HEK293 (cell line): ENCODE results near the gene DPY19L2.
"Not testable (repeated sequence)": the region's sequence is repeated elsewhere in the genome, so short reads cannot be mapped to it uniquely, and the experiment has no call there.

ENCODE experiments used
- CTCF ChIA-PET: fragments of 350-600 bp; formaldehyde crosslinking; extraction: SDS; loops from one replicate; lab custom pipeline; 2021; ENCODE audit warnings: antibody characterized with exemption; lab: Yijun Ruan, JAX
- POLR2A ChIA-PET: fragments of 300-600 bp; formaldehyde crosslinking; extraction: SDS; loops from one replicate; lab custom pipeline; 2020; ENCODE audit warnings: antibody characterized with exemption, inconsistent platforms; lab: Yijun Ruan, JAX
- H3K27ac ChIP-seq: fragments of 200-500 bp; sonication (Bioruptor generic); 2 replicates; pipeline ENCODE4 v1.5.1; 2014; ENCODE audit warnings: low read depth, low read length, control low read depth, inconsistent platforms; ENCODE audit errors: extremely low read depth
- H3K36me3 ChIP-seq, 2 experiments: fragments of 200-500 bp in 1 of 2; sonication (Bioruptor generic) in 1 of 2; 1 replicate in 1 of 2; 2 replicates in 1 of 2; pipeline ENCODE4 v1.5.1; 2014 to 2017; ENCODE audit warnings: inconsistent platforms in 2 of 2, low read length in 2 of 2; ENCODE audit not compliant: control insufficient read depth in 2 of 2, insufficient read depth in 1 of 2
- H3K4me1 ChIP-seq: fragments of 200-500 bp; sonication (Bioruptor generic); 2 replicates; pipeline ENCODE4 v1.5.1; 2014; ENCODE audit warnings: mild to moderate bottlenecking, low read length, inconsistent platforms; ENCODE audit not compliant: control insufficient read depth, insufficient read depth
- H3K4me3 ChIP-seq: 2 replicates; pipeline ENCODE4 v1.5.1; 2011; ENCODE audit warnings: low read depth, mild to moderate bottlenecking, control low read depth, low read length, moderate library complexity
- H3K9me3 ChIP-seq: fragments of 200-500 bp; sonication (Bioruptor generic); 2 replicates; pipeline ENCODE4 v1.5.1; 2014; ENCODE audit warnings: low read depth, low read length, inconsistent platforms; ENCODE audit not compliant: control insufficient read depth, insufficient read depth
- ZNF670 ChIP-seq: fragments of 450-650 bp; formaldehyde crosslinking; IDR thresholded peaks from 2 replicates; pipeline ENCODE4 v1.5.1; 2016; ENCODE audit warnings: missing biosample characterization, missing genetic modification characterization, low read depth
- TF ChIP-seq, protein P1 (sequence below): IDR thresholded peaks from 2 replicates; pipeline ENCODE4 v1.6.1; 2011; ENCODE audit warnings: mild to moderate bottlenecking, low read depth, low read length, borderline replicate concordance
- TF ChIP-seq, protein P2 (sequence below): fragments of 450-650 bp; formaldehyde crosslinking; IDR thresholded peaks from 2 replicates; pipeline ENCODE4 v1.5.1; 2016; ENCODE audit warnings: missing biosample characterization, missing genetic modification characterization

Gene DPY19L2

DNA sequence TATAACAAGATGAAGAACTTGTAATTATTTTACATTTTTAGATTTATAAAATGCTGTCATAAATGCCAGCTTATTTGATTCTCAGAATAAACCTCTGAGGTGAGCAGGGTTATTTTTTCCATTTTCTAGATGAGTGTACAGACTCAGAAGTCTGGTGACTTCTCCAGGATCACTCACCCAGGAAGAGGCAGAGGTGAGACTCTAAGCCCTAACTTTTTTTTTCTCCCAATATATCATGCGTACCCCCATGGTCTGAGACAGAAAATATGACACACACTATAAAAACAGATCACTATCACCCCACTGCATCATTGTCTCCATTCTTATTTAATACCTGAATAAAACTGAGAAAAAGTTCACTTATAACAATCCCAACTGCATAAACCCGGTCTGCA lies 45.4 kb upstream of the DPY19L2 start:
- POLR2A ChIA-PET, H3K4me3 ChIP-seq, CTCF ChIA-PET, H3K36me3 ChIP-seq, H3K9me3 ChIP-seq, H3K4me1 ChIP-seq, H3K27ac ChIP-seq: not testable (repeated sequence)

DNA sequence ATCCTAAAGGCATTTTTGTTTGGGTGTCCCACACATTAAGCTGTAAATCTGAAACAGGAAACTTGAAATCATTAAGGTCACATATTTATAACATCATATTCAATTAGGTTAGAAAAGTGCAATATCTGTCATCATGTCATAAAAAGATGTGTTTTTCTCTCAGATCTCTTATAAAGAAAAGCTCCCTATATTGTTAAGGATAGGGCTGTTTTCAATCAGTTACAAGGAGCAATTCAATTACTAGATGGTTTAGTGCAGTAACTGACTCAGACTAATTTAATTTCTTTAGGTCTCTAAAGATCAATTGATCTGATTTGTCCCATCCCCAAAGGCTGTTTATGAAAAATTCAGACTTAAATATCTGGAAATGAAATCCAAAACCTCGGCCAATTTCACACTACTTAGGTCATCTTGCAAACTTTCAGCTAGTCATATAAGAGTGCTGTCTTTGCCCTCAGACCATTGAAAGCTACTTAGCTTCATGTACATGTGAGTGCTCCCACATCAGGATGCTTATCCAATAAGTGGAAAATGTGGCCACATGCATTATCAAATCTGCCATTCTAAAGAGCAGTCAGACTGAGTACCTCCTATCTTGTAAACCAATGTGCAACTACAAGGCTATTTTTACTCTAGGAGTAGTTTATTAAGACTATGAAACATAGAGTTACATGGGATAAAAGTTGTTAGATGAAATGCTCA lies 44.8 kb upstream of the DPY19L2 start:
- POLR2A ChIA-PET, H3K9me3 ChIP-seq, CTCF ChIA-PET, H3K27ac ChIP-seq, H3K4me3 ChIP-seq, H3K4me1 ChIP-seq, H3K36me3 ChIP-seq: not testable (repeated sequence)

DNA sequence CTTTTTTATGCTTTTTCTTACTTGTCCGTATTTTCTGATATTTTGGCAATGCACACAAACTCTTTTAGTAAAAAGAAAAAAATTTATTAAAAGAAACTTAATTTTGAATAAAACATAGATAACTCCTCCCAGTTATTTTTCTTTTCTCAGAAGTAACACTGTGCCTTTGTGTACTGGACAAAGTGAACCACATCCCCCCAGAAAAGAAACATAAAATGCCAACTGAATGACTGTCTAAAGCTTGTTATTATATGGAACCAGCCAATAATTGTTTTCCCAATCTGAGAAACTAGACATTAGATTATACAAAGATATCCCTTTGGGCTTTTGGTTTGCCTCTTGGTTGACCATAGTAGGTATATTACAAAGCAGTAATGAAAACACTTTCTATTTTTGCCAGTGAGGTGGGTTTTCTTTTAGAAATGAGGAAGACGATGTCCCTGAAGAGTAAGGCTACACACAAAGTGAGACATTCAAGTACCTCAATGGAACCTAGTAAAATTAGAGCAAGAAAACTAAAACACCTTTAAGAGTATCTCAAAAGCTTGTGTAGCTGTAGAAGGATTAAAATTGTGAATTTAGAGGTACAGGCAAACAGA lies 44.2 kb upstream of the DPY19L2 start:
- CTCF ChIA-PET, H3K9me3 ChIP-seq, H3K36me3 ChIP-seq, H3K27ac ChIP-seq, POLR2A ChIA-PET, H3K4me1 ChIP-seq, H3K4me3 ChIP-seq: not testable (repeated sequence)

DNA sequence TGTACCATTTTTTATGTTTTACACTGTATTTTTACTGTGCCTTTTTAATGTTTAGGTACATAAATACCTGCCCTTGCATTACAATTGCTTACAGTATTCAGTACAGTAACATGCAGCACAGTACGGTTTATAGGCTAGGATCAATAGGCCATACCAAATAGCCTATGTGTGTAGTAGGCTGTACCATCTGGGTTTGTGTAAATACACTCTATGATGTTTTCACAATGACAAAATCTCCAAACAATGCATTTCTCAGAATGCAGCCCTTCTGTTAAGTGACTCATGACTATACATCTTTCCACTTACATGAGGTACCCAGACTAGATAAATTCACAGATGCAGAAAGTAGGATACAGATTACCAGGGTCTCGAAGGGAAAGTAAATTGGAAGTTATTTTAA lies 43.0 kb upstream of the DPY19L2 start:
- POLR2A ChIA-PET, CTCF ChIA-PET, H3K36me3 ChIP-seq, H3K4me3 ChIP-seq, H3K9me3 ChIP-seq, H3K27ac ChIP-seq, H3K4me1 ChIP-seq: not testable (repeated sequence)

DNA sequence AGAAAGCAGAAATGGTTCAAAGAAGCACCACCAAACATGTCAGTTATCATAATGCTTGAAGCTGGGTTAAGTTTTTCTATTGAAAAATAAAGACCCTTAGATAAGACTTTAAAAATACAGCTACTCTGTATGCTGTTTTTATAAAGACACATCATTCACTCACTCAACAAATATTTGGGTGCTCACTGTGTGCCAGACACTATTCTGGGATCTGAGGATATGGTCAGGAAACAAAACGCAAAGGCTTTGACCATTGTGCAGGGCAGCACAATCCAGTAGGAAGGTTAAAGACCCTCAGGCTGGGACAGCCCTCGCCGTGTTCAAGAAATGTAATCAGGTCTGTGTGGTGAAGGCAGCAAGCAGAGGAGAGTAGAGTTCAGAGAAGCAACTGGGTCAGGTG lies 38.0 kb upstream of the DPY19L2 start:
- H3K4me1 ChIP-seq: no peaks in the 10 kb centered on the region
- no peak overlapping the region for H3K4me3 ChIP-seq
- H3K9me3 ChIP-seq: no peaks in the 10 kb centered on the region
- H3K36me3 ChIP-seq: no peaks in the 10 kb centered on the region
- TF ChIP-seq ZNF670 (tag by site-specific recombination): no peak
- TF ChIP-seq, protein P1, sequence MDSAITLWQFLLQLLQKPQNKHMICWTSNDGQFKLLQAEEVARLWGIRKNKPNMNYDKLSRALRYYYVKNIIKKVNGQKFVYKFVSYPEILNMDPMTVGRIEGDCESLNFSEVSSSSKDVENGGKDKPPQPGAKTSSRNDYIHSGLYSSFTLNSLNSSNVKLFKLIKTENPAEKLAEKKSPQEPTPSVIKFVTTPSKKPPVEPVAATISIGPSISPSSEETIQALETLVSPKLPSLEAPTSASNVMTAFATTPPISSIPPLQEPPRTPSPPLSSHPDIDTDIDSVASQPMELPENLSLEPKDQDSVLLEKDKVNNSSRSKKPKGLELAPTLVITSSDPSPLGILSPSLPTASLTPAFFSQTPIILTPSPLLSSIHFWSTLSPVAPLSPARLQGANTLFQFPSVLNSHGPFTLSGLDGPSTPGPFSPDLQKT: no peak
- TF ChIP-seq, protein P2, sequence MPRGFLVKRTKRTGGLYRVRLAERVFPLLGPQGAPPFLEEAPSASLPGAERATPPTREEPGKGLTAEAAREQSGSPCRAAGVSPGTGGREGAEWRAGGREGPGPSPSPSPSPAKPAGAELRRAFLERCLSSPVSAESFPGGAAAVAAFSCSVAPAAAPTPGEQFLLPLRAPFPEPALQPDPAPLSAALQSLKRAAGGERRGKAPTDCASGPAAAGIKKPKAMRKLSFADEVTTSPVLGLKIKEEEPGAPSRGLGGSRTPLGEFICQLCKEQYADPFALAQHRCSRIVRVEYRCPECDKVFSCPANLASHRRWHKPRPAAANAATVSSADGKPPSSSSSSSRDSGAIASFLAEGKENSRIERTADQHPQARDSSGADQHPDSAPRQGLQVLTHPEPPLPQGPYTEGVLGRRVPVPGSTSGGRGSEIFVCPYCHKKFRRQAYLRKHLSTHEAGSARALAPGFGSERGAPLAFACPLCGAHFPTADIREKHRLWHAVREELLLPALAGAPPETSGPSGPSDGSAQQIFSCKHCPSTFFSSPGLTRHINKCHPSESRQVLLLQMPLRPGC (tag by site-specific recombination): no peak
- H3K27ac ChIP-seq: no peak overlapping the region
- CTCF ChIA-PET: no interaction called here
- POLR2A ChIA-PET: no interaction called here

DNA sequence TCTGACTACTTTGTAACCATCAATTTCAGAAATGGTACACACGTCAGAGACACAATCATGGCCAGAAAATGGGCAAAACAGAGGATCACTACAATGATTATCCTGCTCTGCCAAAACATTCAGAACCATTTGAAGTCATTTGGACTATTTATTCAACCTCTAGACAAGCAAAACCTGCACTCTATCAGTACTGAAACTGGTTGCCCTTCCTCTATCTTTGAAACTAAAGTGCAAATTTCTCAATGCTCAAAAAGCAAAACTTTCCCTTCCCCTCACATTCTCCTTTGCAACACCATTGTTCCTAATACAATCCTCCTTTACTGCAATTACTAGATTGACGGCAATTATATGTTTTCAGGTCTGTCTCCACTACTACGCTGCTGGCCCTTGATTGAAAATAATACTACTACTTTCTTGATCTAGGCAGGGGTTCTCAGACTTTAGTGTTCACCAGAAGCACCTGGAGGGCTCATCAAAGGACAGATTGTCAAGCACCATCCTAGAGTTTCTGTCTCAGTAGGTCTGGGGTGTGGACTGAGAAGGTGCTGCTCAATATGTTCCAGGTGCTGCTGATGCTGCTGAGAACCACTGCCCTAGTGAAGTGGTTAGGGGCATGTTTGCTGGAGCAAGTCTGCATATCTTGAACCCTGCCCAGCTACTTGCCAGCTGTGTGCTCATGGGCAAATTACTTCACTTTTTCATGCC lies 31.5 kb upstream of the DPY19L2 start:
- H3K4me1 ChIP-seq, POLR2A ChIA-PET, H3K27ac ChIP-seq, CTCF ChIA-PET, H3K9me3 ChIP-seq, H3K36me3 ChIP-seq, H3K4me3 ChIP-seq: not testable (repeated sequence)

DNA sequence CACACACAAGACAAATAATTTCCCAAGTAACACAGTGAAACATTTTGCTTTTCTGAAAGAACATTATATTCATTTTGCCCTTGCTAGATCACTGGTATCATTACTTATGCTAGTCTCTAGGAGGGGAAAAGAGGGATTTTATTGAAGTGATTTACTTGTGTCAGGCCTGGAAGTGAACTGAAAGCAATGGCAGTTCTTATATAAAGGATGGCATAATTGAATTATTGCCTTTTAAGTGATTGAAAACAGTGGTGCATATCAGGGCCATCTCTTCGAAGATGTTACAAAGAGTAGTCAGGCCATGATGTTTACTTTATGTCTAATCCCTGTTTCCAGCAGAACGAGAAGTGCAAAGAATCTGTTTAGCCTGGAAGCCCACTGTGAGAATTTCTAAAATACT lies 30.7 kb upstream of the DPY19L2 start:
- POLR2A ChIA-PET, H3K36me3 ChIP-seq, H3K27ac ChIP-seq, H3K9me3 ChIP-seq, H3K4me3 ChIP-seq, CTCF ChIA-PET, H3K4me1 ChIP-seq: not testable (repeated sequence)

DNA sequence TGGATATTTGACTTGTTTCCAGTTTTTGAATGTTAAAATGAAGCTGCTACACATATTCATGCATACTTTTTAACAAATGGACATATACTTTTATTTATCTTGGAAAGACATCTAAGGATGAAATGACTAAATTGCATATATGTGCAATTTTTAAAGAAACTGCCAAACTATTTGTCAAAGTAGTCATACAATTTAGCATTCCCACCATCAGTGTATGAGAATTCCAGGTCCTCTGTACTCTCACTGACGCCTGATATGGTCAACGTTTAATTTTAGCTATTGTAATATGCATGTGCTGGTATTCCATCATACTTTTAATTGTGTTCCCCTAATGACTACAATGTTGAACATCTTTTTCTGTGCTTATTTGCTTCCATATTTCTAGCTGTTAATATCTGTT lies 22.5 kb upstream of the DPY19L2 start:
- POLR2A ChIA-PET, CTCF ChIA-PET, H3K4me3 ChIP-seq, H3K4me1 ChIP-seq, H3K27ac ChIP-seq, H3K36me3 ChIP-seq, H3K9me3 ChIP-seq: not testable (repeated sequence)

DNA sequence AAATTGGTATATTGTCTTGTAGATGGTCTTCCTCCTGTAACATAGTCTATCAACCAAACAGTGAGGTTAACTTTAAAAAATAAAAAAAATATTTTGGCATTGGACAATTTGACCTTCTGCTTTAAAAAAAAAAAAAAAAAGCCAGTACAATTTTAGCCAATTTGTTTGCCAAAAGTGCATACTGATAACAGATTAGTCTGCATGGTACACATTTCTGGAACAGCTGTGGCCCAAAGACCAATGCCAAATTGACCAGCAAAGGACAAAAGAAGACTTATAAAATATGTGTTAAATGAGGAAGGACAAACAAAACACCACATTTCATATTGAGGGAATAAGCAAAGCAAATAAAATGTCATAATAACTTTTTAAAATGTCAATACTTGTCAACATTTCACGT lies 20.8 kb upstream of the DPY19L2 start:
- POLR2A ChIA-PET, H3K36me3 ChIP-seq, H3K27ac ChIP-seq, CTCF ChIA-PET, H3K9me3 ChIP-seq, H3K4me3 ChIP-seq, H3K4me1 ChIP-seq: not testable (repeated sequence)
